Astrocyte of the spinal cord (primary cell): ENCODE measurements around the gene MBLAC1.
A peak's percentile ranks its signal among the peaks of the same experiment; 100 is the strongest.
"Not testable (repeated sequence)": the region's sequence is repeated elsewhere in the genome, so short reads cannot be mapped to it uniquely, and the experiment has no call there.

Experiments used
- DNase-seq: peaks from one replicate; pipeline ENCODE4 v3.0.0; 2011; ENCODE audit warnings: low read depth, low spot score
- H3K4me3 ChIP-seq: 2 replicates; pipeline ENCODE4 v1.5.1; 2011; ENCODE audit warnings: low read depth, mild to moderate bottlenecking, low read length, moderate library complexity
- CTCF ChIP-seq: IDR thresholded peaks from 2 replicates; pipeline ENCODE4 v1.5.1; 2012; ENCODE audit warnings: low read depth, mild to moderate bottlenecking, low read length, inconsistent platforms
- in situ Hi-C: cut with HindIII; loops from 2 replicates; pipeline ENCODE4 v1.10.0; 2017; ENCODE audit warnings: low sequenced_read_pairs

MBLAC1 gene

DNA sequence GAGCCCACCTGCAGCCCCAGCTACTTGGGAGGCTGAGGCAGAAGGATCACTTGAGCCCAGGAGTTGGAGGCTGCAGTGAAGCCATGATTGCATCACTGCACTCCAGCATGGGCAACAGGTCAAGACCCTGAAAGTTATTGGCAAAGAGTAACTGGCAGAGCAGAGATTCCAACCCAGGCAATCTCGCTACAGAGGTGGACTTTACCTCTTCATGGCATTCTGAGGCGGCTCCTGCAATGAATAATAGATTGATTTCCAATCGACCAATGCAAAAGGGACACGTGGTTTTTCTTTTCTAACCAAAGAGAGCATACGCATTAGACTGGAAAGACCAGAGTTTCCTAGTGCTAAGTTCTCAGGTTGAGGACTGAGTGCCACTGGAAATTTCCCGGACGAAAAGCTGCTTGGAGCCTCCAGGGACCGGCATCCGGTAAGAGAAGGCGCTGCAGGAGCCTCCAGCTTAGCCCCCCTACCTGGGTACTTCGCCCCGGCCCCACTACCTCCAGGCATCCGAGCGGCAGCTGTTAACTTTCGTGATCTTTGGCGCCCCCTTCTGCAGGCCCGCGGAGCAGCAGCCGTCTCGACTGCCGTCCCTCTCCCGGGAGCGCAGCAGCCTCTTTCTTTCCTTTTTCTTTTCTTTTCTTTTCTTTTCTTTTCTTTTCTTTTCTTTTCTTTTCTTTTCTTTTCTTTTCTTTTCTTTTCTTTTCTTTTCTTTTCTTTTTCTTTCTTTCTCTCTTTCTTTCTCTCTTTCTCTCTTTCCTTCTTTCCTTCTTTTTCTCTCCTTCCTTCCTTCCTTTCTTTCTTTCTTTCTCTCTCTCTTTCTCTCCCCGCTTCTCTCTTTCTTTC lies 4.1 kb downstream of the MBLAC1 start:
- in situ Hi-C loops, result no loop called here
- H3K4me3 ChIP-seq, result no peak overlapping the region
- peak; percentile 48 for DNase-seq

DNA sequence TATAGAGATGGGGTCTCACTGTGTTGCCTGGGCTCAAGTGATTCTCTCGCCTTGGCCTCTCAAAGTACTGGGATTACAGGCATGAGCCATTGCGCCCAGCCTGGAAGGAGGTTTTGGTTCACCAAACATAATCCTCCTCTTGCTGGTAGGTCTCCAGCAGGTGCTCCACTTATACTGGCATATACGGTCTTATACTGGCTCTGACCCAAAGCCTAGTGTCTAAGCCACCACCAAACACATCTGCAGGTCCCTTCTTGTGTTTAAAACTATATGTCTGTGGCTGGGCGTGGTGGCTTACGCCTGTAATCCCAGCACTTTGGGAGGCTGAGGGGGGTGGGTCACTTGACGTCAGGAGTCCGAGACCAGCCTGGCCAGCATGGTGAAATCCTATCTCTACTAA lies 5.4 kb downstream of the MBLAC1 start:
- TF ChIP-seq CTCF, result no peak
- in situ Hi-C loops, result no loop called here
- DNase-seq, result no peak
- no peak overlapping the region for H3K4me3 ChIP-seq

More for the DNA sequence above, 4.1 kb downstream of the MBLAC1 start:
- TF ChIP-seq CTCF, result peak; percentile 85

DNA sequence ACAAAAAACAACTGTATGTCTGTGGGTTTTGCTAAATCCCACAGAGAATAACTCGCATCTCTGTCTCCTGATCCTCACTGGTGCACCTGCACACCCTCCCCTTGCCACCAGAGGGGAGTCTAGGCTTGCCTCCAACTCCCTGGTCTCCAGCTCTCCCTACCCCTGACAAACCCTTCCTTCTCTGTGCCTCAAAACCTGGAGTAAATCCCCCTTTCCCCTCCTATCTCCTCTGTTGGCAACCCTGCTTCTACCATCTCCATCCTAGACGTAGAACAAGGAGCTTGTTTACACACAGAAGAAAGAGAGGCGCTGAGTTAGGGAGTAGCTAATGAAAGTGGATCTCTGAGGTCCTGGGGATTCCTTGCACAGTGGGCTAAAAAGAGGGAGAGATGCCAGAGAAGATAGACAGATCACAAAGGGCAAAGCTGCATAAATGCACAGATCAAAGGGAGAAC lies 6.0 kb downstream of the MBLAC1 start:
- in situ Hi-C loops, result no loop called here
- peak; percentile 55 for DNase-seq
- H3K4me3 ChIP-seq, result no peak overlapping the region
- TF ChIP-seq CTCF, result peak; percentile 95

DNA sequence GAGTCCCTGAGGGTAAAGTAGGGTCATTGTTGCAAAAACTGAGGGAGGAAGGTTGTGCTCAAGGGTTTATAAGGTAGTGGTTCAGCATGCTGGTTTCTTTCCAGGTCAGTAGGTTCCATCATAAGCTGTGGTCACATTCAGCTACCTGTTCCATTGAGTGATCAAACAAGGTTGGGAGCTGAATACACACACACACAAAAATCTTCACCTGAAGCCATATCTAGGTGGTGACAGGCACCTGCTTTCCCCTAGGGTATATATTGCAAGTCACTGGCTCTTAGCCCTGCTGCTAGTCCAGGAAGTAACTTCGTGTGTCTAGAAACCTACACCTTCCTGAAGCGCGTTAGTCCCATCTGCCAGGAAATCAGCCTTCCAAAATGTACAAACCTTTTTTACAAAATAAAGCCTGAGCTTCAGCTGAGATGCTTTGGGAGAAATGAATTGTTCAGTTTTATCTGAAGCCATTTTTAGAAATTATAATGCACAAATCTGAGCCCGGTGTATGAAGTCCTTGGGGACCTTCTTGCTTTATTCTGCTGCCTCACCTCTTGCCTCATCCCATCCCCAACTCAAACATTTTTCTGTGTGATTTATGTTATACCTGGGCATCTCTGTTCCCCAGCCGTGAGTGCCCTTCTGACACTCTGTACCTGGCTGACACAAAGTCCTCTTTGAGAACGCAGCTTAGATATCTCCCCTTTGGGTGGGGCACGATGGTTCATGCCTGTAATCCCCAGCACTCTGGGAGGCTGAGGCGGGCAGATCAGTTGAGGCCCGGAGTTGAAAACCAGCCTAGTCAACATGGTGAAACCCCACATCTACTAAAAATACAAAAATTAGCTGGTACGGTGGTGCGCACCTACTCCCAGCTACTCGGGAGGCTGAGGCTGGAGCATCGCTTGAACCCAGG lies 11.3 kb downstream of the MBLAC1 start:
- H3K4me3 ChIP-seq, result no peak overlapping the region
- no peak for TF ChIP-seq CTCF
- in situ Hi-C loops, result no loop called here
- DNase-seq, result no peak

DNA sequence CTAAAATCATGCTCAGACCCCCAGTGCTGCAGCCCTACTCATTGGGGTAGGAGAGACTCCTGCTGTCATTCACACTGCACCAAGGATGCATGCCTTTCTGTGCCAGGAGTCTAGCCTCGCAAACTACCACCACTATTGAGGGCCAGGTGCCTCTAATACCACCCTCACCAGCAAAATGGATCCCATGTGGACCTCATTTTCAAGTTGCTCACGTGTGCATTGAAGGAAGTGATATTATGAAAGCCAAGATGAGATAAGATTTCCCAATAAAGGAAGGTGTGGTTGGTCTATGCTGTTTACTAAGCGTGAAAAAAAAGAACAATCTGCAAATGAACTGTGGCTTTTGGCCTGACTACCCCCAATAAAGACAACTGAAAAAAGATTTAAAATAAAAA lies 14.8 kb downstream of the MBLAC1 start:
- no peak for DNase-seq
- no peak for TF ChIP-seq CTCF
- in situ Hi-C loops, result no loop called here
- no peak overlapping the region for H3K4me3 ChIP-seq

GRCh38 chr7:100142461-100142860 lies 15.7 kb downstream of the MBLAC1 start:
- no peak overlapping the region for H3K4me3 ChIP-seq
- in situ Hi-C loops, result no loop called here
- TF ChIP-seq CTCF, result no peak
- no peak for DNase-seq

- in situ Hi-C loops, H3K4me3 ChIP-seq, DNase-seq: not testable (repeated sequence)
These were observed 19.6 kb downstream of the MBLAC1 start for GRCh38 chr7:100146350-100146749.
